WTC11 (cell line): Measurements from ENCODE around the gene SLC36A1. TPM values are rescaled to one million over a fixed set of nuclear protein-coding genes. Genes with fewer than 3 reads are reported as not detected.

Experiments
- AFF4 ChIP-seq: sonication (generic); formaldehyde crosslinking; IDR thresholded peaks from 2 replicates; pipeline ENCODE4 v1.8.1; 2023; ENCODE audit warnings: mild to moderate bottlenecking, missing genetic modification reagents, borderline replicate concordance
- CBFB ChIP-seq: sonication (generic); formaldehyde crosslinking; IDR thresholded peaks from 2 replicates; pipeline ENCODE4 v1.8.1; 2022; ENCODE audit warnings: mild to moderate bottlenecking, low read depth, missing genetic modification reagents
- CDX4 ChIP-seq: fragments of 250-450 bp; sonication (Bioruptor Pico); IDR thresholded peaks from 2 replicates; pipeline ENCODE4 v1.9.0; 2021; ENCODE audit warnings: moderate library complexity, mild to moderate bottlenecking, inconsistent platforms, borderline replicate concordance
- CREB1 ChIP-seq: sonication (generic); formaldehyde crosslinking; IDR thresholded peaks from 2 replicates; pipeline ENCODE4 v1.8.0; 2023; ENCODE audit warnings: mild to moderate bottlenecking, missing genetic modification reagents
- FOXJ3 ChIP-seq: sonication (generic); formaldehyde crosslinking; IDR thresholded peaks from 2 replicates; pipeline ENCODE4 v1.9.0; 2021; ENCODE audit warnings: missing genetic modification reagents, mild to moderate bottlenecking, borderline replicate concordance
- GRHL2 ChIP-seq: fragments of 250-450 bp; sonication (Bioruptor Pico); IDR thresholded peaks from 2 replicates; pipeline ENCODE4 v1.8.0; 2022; ENCODE audit warnings: mild to moderate bottlenecking, moderate library complexity; ENCODE audit not compliant: insufficient replicate concordance, severe bottlenecking
- HMGA2 ChIP-seq: fragments of 250-450 bp; sonication (Bioruptor Pico); IDR thresholded peaks from 2 replicates; pipeline ENCODE4 v1.4.0; 2021; ENCODE audit warnings: mild to moderate bottlenecking, moderate library complexity
- JAZF1 ChIP-seq: fragments of 250-450 bp; sonication (Bioruptor Pico); IDR thresholded peaks from 2 replicates; pipeline ENCODE4 v1.9.0; 2021; ENCODE audit warnings: moderate library complexity, mild to moderate bottlenecking, inconsistent platforms
- NFE2L1 ChIP-seq: sonication (generic); formaldehyde crosslinking; IDR thresholded peaks from 2 replicates; pipeline ENCODE4 v1.8.1; 2023; ENCODE audit warnings: missing genetic modification reagents
- SOX15 ChIP-seq: fragments of 250-450 bp; sonication (Bioruptor Pico); IDR thresholded peaks from 2 replicates; pipeline ENCODE4 v1.9.0; 2021; ENCODE audit warnings: mild to moderate bottlenecking
- TCF7 ChIP-seq: sonication (generic); formaldehyde crosslinking; IDR thresholded peaks from 2 replicates; pipeline ENCODE4 v1.8.0; 2022; ENCODE audit warnings: mild to moderate bottlenecking, low read depth, missing genetic modification reagents, moderate library complexity
- ZBTB21 ChIP-seq: sonication (generic); formaldehyde crosslinking; IDR thresholded peaks from 2 replicates; pipeline ENCODE4 v1.8.1; 2023; ENCODE audit warnings: mild to moderate bottlenecking, missing genetic modification reagents, borderline replicate concordance
- ZNF121 ChIP-seq: sonication (generic); formaldehyde crosslinking; IDR thresholded peaks from 2 replicates; pipeline ENCODE4 v1.8.0; 2023; ENCODE audit warnings: missing genetic modification reagents
- ZNF263 ChIP-seq: sonication (generic); formaldehyde crosslinking; IDR thresholded peaks from 2 replicates; pipeline ENCODE4 v1.8.1; 2022; ENCODE audit warnings: low read depth, mild to moderate bottlenecking, moderate library complexity, missing genetic modification reagents
- ZNF396 ChIP-seq: fragments of 250-450 bp; sonication (Bioruptor Pico); IDR thresholded peaks from 2 replicates; pipeline ENCODE4 v1.8.0; 2021; ENCODE audit warnings: mild to moderate bottlenecking, moderate library complexity, borderline replicate concordance
- ZNF512 ChIP-seq: sonication (generic); formaldehyde crosslinking; IDR thresholded peaks from 2 replicates; pipeline ENCODE4 v1.8.1; 2022; ENCODE audit warnings: missing genetic modification reagents, borderline replicate concordance
- total RNA-seq: library from RNA; stranded (reverse); gene quantifications from 3 replicates; pipeline ENCODE4 v1.2.3, GENCODE V29; 2021
- TF ChIP-seq, protein P1 (sequence below): sonication (generic); formaldehyde crosslinking; conservative IDR thresholded peaks from 2 replicates; pipeline ENCODE4 v1.8.1; 2023; ENCODE audit warnings: mild to moderate bottlenecking, low read depth, missing genetic modification reagents, moderate library complexity
- TF ChIP-seq, protein P2 (sequence below): fragments of 250-450 bp; sonication (Bioruptor Pico); IDR thresholded peaks from 2 replicates; pipeline ENCODE4 v1.8.0; 2021; ENCODE audit warnings: mild to moderate bottlenecking
- TF ChIP-seq, protein P3 (sequence below): fragments of 250-450 bp; sonication (Bioruptor Pico); IDR thresholded peaks from 2 replicates; pipeline ENCODE4 v1.9.0; 2021; ENCODE audit warnings: mild to moderate bottlenecking
- TF ChIP-seq, protein P4 (sequence below): sonication (generic); formaldehyde crosslinking; IDR thresholded peaks from 2 replicates; pipeline ENCODE4 v1.8.1; 2023; ENCODE audit warnings: mild to moderate bottlenecking, missing genetic modification reagents, moderate library complexity
- TF ChIP-seq, protein P5 (sequence below): fragments of 250-450 bp; sonication (Bioruptor Pico); IDR thresholded peaks from 2 replicates; pipeline ENCODE4 v1.9.0; 2021; ENCODE audit warnings: mild to moderate bottlenecking
- TF ChIP-seq, protein P6 (sequence below): sonication (generic); formaldehyde crosslinking; IDR thresholded peaks from 2 replicates; pipeline ENCODE4 v1.8.0; 2022; ENCODE audit warnings: mild to moderate bottlenecking, missing genetic modification reagents

The SLC36A1 gene
- total RNA-seq, 1 experiment from 2014 or later: 12.2 TPM

DNA sequence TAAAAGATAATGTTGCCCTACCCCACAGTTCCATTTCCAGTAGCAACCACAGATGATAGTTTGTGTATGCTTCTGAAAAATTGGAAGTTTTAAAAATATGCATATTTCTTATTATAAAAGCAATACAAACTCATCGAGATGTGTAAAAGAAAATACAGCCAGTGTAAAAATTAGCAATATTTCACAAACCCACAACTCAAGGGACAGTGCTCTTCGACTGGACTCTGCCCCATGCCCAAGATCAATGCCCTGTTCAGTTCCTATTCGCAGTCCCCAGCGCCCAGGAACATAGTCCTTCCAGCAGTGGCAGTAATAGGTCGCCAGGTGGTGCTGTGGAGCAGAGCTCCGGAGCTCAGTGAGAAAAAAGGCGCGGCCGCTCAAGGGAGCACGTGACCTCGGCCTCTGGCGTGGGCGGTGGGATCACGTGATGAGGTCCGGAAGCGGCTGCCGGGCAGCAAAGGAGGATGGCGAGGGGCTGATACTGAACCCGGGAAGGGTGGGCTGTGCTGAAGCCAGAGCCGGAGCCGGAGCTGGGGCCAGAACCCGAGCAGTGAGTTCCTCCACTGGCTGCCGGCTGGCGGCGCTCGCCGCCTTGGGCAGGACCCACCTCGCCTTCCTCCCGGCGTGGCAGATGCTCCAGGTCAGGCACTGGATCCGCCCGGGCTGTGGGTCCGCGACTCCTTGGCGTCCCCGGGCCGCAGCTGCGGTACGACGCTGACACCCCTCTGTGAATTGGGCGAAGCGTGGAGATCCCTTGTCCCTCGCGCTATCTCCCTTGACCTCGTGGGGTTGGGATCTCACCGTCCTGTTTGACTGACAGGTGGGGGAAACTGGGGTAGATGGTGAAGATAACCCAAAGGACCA, at the start of gene SLC36A1 (continued):
- TF ChIP-seq, protein P1, sequence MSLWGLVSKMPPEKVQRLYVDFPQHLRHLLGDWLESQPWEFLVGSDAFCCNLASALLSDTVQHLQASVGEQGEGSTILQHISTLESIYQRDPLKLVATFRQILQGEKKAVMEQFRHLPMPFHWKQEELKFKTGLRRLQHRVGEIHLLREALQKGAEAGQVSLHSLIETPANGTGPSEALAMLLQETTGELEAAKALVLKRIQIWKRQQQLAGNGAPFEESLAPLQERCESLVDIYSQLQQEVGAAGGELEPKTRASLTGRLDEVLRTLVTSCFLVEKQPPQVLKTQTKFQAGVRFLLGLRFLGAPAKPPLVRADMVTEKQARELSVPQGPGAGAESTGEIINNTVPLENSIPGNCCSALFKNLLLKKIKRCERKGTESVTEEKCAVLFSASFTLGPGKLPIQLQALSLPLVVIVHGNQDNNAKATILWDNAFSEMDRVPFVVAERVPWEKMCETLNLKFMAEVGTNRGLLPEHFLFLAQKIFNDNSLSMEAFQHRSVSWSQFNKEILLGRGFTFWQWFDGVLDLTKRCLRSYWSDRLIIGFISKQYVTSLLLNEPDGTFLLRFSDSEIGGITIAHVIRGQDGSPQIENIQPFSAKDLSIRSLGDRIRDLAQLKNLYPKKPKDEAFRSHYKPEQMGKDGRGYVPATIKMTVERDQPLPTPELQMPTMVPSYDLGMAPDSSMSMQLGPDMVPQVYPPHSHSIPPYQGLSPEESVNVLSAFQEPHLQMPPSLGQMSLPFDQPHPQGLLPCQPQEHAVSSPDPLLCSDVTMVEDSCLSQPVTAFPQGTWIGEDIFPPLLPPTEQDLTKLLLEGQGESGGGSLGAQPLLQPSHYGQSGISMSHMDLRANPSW (CRISPR knock-in tag): no peak
- no peak for TF ChIP-seq FOXJ3
- no peak for TF ChIP-seq TCF7 (CRISPR knock-in tag)
- TF ChIP-seq JAZF1 (CRISPR knock-in tag): no peak
- peak; percentile 71; the same call in 1 of the 2 replicates for TF ChIP-seq NFE2L1 (CRISPR knock-in tag)
- no peak for TF ChIP-seq CDX4 (CRISPR knock-in tag)
- TF ChIP-seq, protein P2, sequence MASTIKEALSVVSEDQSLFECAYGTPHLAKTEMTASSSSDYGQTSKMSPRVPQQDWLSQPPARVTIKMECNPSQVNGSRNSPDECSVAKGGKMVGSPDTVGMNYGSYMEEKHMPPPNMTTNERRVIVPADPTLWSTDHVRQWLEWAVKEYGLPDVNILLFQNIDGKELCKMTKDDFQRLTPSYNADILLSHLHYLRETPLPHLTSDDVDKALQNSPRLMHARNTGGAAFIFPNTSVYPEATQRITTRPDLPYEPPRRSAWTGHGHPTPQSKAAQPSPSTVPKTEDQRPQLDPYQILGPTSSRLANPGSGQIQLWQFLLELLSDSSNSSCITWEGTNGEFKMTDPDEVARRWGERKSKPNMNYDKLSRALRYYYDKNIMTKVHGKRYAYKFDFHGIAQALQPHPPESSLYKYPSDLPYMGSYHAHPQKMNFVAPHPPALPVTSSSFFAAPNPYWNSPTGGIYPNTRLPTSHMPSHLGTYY (CRISPR knock-in tag): no peak
- peak; percentile 52; the same call in 1 of the 2 replicates for TF ChIP-seq CREB1 (CRISPR knock-in tag)
- TF ChIP-seq SOX15 (CRISPR knock-in tag): no peak
- TF ChIP-seq ZNF396: no peak
- TF ChIP-seq, protein P3, sequence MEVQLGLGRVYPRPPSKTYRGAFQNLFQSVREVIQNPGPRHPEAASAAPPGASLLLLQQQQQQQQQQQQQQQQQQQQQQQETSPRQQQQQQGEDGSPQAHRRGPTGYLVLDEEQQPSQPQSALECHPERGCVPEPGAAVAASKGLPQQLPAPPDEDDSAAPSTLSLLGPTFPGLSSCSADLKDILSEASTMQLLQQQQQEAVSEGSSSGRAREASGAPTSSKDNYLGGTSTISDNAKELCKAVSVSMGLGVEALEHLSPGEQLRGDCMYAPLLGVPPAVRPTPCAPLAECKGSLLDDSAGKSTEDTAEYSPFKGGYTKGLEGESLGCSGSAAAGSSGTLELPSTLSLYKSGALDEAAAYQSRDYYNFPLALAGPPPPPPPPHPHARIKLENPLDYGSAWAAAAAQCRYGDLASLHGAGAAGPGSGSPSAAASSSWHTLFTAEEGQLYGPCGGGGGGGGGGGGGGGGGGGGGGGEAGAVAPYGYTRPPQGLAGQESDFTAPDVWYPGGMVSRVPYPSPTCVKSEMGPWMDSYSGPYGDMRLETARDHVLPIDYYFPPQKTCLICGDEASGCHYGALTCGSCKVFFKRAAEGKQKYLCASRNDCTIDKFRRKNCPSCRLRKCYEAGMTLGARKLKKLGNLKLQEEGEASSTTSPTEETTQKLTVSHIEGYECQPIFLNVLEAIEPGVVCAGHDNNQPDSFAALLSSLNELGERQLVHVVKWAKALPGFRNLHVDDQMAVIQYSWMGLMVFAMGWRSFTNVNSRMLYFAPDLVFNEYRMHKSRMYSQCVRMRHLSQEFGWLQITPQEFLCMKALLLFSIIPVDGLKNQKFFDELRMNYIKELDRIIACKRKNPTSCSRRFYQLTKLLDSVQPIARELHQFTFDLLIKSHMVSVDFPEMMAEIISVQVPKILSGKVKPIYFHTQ (CRISPR knock-in tag): no peak
- TF ChIP-seq, protein P4, sequence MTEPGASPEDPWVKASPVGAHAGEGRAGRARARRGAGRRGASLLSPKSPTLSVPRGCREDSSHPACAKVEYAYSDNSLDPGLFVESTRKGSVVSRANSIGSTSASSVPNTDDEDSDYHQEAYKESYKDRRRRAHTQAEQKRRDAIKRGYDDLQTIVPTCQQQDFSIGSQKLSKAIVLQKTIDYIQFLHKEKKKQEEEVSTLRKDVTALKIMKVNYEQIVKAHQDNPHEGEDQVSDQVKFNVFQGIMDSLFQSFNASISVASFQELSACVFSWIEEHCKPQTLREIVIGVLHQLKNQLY: no peak
- TF ChIP-seq AFF4: 0 out of 2 replicates have a peak, but pooled peaks have one; percentile 25
- TF ChIP-seq ZNF512 (CRISPR knock-in tag): no peak
- no peak for TF ChIP-seq HMGA2
- TF ChIP-seq, protein P5, sequence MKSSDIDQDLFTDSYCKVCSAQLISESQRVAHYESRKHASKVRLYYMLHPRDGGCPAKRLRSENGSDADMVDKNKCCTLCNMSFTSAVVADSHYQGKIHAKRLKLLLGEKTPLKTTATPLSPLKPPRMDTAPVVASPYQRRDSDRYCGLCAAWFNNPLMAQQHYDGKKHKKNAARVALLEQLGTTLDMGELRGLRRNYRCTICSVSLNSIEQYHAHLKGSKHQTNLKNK (CRISPR knock-in tag): no peak
- TF ChIP-seq ZBTB21 (CRISPR knock-in tag): peak; percentile 85; the same call in 1 of the 2 replicates
- TF ChIP-seq ZNF263 (CRISPR knock-in tag): no peak
- peak; percentile 86; the same call in 1 of the 2 replicates for TF ChIP-seq CBFB (CRISPR knock-in tag)
- peak; percentile 53; the same call in 1 of the 2 replicates for TF ChIP-seq ZNF121
- TF ChIP-seq, protein P6, sequence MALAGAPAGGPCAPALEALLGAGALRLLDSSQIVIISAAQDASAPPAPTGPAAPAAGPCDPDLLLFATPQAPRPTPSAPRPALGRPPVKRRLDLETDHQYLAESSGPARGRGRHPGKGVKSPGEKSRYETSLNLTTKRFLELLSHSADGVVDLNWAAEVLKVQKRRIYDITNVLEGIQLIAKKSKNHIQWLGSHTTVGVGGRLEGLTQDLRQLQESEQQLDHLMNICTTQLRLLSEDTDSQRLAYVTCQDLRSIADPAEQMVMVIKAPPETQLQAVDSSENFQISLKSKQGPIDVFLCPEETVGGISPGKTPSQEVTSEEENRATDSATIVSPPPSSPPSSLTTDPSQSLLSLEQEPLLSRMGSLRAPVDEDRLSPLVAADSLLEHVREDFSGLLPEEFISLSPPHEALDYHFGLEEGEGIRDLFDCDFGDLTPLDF (CRISPR knock-in tag): no peak
- no peak for TF ChIP-seq GRHL2
